Panc1 (cell line): ENCODE results near the gene AIRE. TPM values are rescaled to one million over a fixed set of nuclear protein-coding genes. Genes with fewer than 3 reads are reported as not detected.

Experiments
- ATAC-seq: fragments of 200-7000 bp; cut with Tn5 transposase; 2 replicates; pipeline ENCODE4 v1.9.1; 2020; ENCODE audit warnings: mild to moderate bottlenecking, moderate library complexity
- BruUV-seq: library from RNA; stranded (reverse); fragments of 400-500 nt; replicated peaks from 2 replicates; lab custom pipeline; 2021; lab: Mats Ljungman, UMichigan
- CTCF ChIA-PET: fragments of 300-600 bp; sonication (Branson Sonifier 250); formaldehyde crosslinking; loops from one replicate; lab custom pipeline; 2022; ENCODE audit warnings: antibody characterized with exemption; lab: Charles Lee
- POLR2A ChIA-PET: fragments of 300-600 bp; sonication (Branson Sonifier 250); formaldehyde crosslinking; loops from one replicate; lab custom pipeline; 2022; ENCODE audit warnings: antibody characterized with exemption; lab: Charles Lee
- DNase-seq: peaks from one replicate; pipeline ENCODE4 v3.0.0-alpha.2; 2010; ENCODE audit warnings: low read depth, low spot score
- H3K27ac ChIP-seq: 2 replicates; pipeline ENCODE4 v1.5.1; 2011; ENCODE audit warnings: mild to moderate bottlenecking, low read length, inconsistent platforms
- H3K27me3 ChIP-seq: fragments of 200-500 bp; sonication (Bioruptor generic); 2 replicates; pipeline ENCODE4 v1.6.0; 2014; ENCODE audit warnings: low read length, inconsistent platforms; ENCODE audit not compliant: control insufficient read depth, insufficient read depth
- H3K36me3 ChIP-seq: fragments of 200-500 bp; sonication (Bioruptor generic); 2 replicates; pipeline ENCODE4 v1.5.1; 2014; ENCODE audit warnings: inconsistent platforms, mild to moderate bottlenecking, low read length, moderate library complexity; ENCODE audit not compliant: control insufficient read depth, insufficient read depth
- H3K4me1 ChIP-seq: 2 replicates; pipeline ENCODE4 v1.5.1; 2011; ENCODE audit warnings: inconsistent platforms, mild to moderate bottlenecking, low read length, moderate library complexity; ENCODE audit not compliant: control insufficient read depth, insufficient read depth
- H3K4me3 ChIP-seq, 2 experiments: 2 replicates each; pipeline ENCODE4 v1.5.1; 2011 to 2012; ENCODE audit warnings: low read depth in 2 of 2, low read length in 2 of 2, mild to moderate bottlenecking in 2 of 2, inconsistent platforms in 1 of 2, moderate library complexity in 1 of 2
- H3K9me3 ChIP-seq: fragments of 200-500 bp; sonication (Bioruptor generic); 2 replicates; pipeline ENCODE4 v1.5.1; 2014; ENCODE audit warnings: low read depth, mild to moderate bottlenecking, inconsistent platforms, low read length, moderate library complexity; ENCODE audit not compliant: control insufficient read depth, insufficient read depth
- CTCF ChIP-seq: fragments of 450-650 bp; IDR thresholded peaks from 2 replicates; pipeline ENCODE4 v1.5.1; 2017; ENCODE audit warnings: mild to moderate bottlenecking
- POLR2AphosphoS5 ChIP-seq: IDR thresholded peaks from 2 replicates; pipeline ENCODE4 v1.6.1; 2012; ENCODE audit warnings: mild to moderate bottlenecking, low read depth, low read length, moderate library complexity
- REST ChIP-seq, 2 experiments: IDR thresholded peaks; 2 replicates each; pipeline ENCODE4 v1.6.1; 2011 to 2012; ENCODE audit warnings: low read depth in 2 of 2, control low read depth in 1 of 2, low read length in 1 of 2, mild to moderate bottlenecking in 1 of 2, moderate library complexity in 1 of 2; ENCODE audit not compliant: insufficient read depth in 1 of 2
- SIN3A ChIP-seq: IDR thresholded peaks from 2 replicates; pipeline ENCODE4 v1.6.1; 2012; ENCODE audit warnings: low read depth, mild to moderate bottlenecking, low read length, moderate library complexity, borderline replicate concordance; ENCODE audit not compliant: insufficient read depth
- TCF7L2 ChIP-seq: IDR thresholded peaks from 2 replicates; pipeline ENCODE4 v1.6.1; 2011; ENCODE audit warnings: mild to moderate bottlenecking, low read depth, low read length, inconsistent platforms
- in situ Hi-C: cut with HindIII; loops from 2 replicates; pipeline ENCODE4 v1.10.0; 2016; ENCODE audit warnings: low sequenced_read_pairs, low pct_unique_long_range_greater_than_20kb
- intact Hi-C: fragments of 100-400 bp; cut with micrococcal nuclease; formaldehyde crosslinking; loops from one replicate; pipeline ENCODE4 v1.10.0; 2022; ENCODE audit not compliant: unreplicated experiment
- total RNA-seq: library from RNA; stranded (reverse); gene quantifications from one replicate; pipeline ENCODE4 v1.2.1, GENCODE V29; 2021; ENCODE audit not compliant: unreplicated experiment

Gene AIRE
- total RNA-seq, 1 experiment from 2014 or later: not detected

DNA sequence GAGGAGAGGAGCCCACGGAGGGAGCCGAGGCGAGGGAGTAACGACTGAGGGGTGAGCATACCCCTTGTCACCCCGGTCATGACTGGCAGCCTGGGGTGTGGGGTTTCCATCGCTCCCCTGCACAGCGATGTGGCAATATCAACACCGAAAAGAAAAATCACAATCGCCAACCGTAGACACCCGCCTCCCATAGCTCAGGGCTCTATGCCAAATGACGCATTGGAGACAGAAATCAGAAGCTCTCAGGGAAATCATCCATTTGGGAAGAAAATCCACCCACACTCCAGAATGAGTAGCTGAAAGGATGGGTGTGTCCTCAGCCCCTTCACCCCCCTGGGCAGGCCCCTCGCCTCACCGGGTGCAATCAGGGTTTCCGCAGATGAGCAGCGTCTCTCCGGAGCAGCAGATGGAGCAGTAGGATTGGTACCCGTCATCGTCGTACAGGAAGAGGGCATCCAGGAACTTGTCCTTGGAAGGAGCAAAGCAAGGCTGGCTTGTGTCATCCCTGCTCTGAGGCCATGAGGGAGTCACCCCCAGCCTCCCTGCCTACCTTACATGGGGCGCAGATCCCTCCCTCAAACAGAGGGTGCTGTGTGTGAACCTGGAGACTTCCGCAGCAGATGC lies 26.5 kb upstream of the AIRE start:
- Histone ChIP-seq H3K27ac (no peak overlapping the region), H3K9me3 (no peaks in the 10 kb centered on the region), H3K36me3 (no peaks in the 10 kb centered on the region), H3K4me3 (no peak overlapping the region), H3K4me1 (no peaks in the 10 kb centered on the region), H3K27me3 (no peaks in the 10 kb centered on the region)
- POLR2A ChIA-PET: no interaction called here
- intact Hi-C loops (no loop called here), in situ Hi-C loops (no loop called here)
- CTCF ChIA-PET: no interaction called here
- DNase-seq (no peak), ATAC-seq (no peak)
- TF ChIP-seq CTCF (no peak), SIN3A (no peak), TCF7L2 (no peak), POLR2AphosphoS5 (no peak), REST (IDR thresholded peaks at IDR 0.05; ENCODE audit: insufficient read depth in 1 of 2, low read depth in 2 of 2, low read length in 1 of 2) (no peak)
- BruUV-seq: no TSS peak

GRCh38 chr21:44260066-44260465 lies 25.6 kb upstream of the AIRE start:
- intact Hi-C loops (no loop called here), in situ Hi-C loops (no loop called here)
- H3K36me3 ChIP-seq: no peaks in the 10 kb centered on the region
- H3K4me3 ChIP-seq: no peak overlapping the region
- ATAC-seq (no peak), DNase-seq (no peak)
- ChIA-PET POLR2A (no interaction called here), CTCF (no interaction called here)
- no TSS peak for BruUV-seq
- no peaks in the 10 kb centered on the region for H3K9me3 ChIP-seq
- H3K27me3 ChIP-seq: no peaks in the 10 kb centered on the region
- H3K27ac ChIP-seq: no peak overlapping the region
- TF ChIP-seq CTCF: no peak
- TF ChIP-seq REST (IDR thresholded peaks at IDR 0.05; ENCODE audit: insufficient read depth in 1 of 2, low read depth in 2 of 2, low read length in 1 of 2): no peak
- TF ChIP-seq POLR2AphosphoS5: no peak
- no peak for TF ChIP-seq TCF7L2
- no peak for TF ChIP-seq SIN3A
- no peaks in the 10 kb centered on the region for H3K4me1 ChIP-seq
